ENCODE data around the gene CCDC70. TPM values are rescaled to one million over a fixed set of nuclear protein-coding genes. Genes with fewer than 3 reads are reported as not detected.

CCDC70 gene
- total RNA-seq, 1 donor from 2014 or later: not detected

- Mint-ChIP-seq H3K27me3 (peaks cover 18% of the 10 kb centered on the region), H3K27ac (no peak overlapping the region), H3K36me3 (ENCODE audit: insufficient read depth) (peaks cover 6% of the 10 kb centered on the region), H3K9me3 (ENCODE audit: low read depth) (peaks cover 11% of the 10 kb centered on the region), H3K4me1 (ENCODE audit: low read depth) (peaks cover 16% of the 10 kb centered on the region), H3K4me3 (ENCODE audit: low read depth) (no peak overlapping the region)
- no peak for DNase-seq (ENCODE audit: low spot score, unreplicated experiment)
- TF ChIP-seq CTCF (IDR thresholded peaks at IDR 0.05; ENCODE audit: unreplicated experiment): no peak
These were observed 5.6 kb upstream of the CCDC70 start for GRCh38 chr13:51856027-51856736.

- peaks cover 11% of the 10 kb centered on the region for H3K9me3 Mint-ChIP-seq (ENCODE audit: low read depth)
- H3K4me3 Mint-ChIP-seq (ENCODE audit: low read depth): no peak overlapping the region
- DNase-seq (ENCODE audit: low spot score, unreplicated experiment): no peak
- H3K27ac Mint-ChIP-seq: no peak overlapping the region
- peaks cover 18% of the 10 kb centered on the region for H3K27me3 Mint-ChIP-seq
- no peak for TF ChIP-seq CTCF (IDR thresholded peaks at IDR 0.05; ENCODE audit: unreplicated experiment)
- peaks cover 16% of the 10 kb centered on the region for H3K4me1 Mint-ChIP-seq (ENCODE audit: low read depth)
- H3K36me3 Mint-ChIP-seq (ENCODE audit: insufficient read depth): peaks cover 6% of the 10 kb centered on the region
These were observed 4.8 kb upstream of the CCDC70 start for GRCh38 chr13:51856998-51857397.

GRCh38 chr13:51858433-51859247 is 3.1 kb upstream of the CCDC70 start:
- DNase-seq (ENCODE audit: low spot score, unreplicated experiment): no peak
- H3K27me3 Mint-ChIP-seq: peaks cover 18% of the 10 kb centered on the region
- H3K9me3 Mint-ChIP-seq (ENCODE audit: low read depth): peaks cover 11% of the 10 kb centered on the region
- no peak overlapping the region for H3K27ac Mint-ChIP-seq
- H3K4me1 Mint-ChIP-seq (ENCODE audit: low read depth): peaks cover 16% of the 10 kb centered on the region
- no peak for TF ChIP-seq CTCF (IDR thresholded peaks at IDR 0.05; ENCODE audit: unreplicated experiment)
- H3K4me3 Mint-ChIP-seq (ENCODE audit: low read depth): no peak overlapping the region
- peaks cover 6% of the 10 kb centered on the region for H3K36me3 Mint-ChIP-seq (ENCODE audit: insufficient read depth)

- Mint-ChIP-seq H3K4me3 (ENCODE audit: low read depth) (no peak overlapping the region), H3K36me3 (ENCODE audit: insufficient read depth) (no peaks in the 10 kb centered on the region), H3K9me3 (ENCODE audit: low read depth) (no peaks in the 10 kb centered on the region), H3K4me1 (ENCODE audit: low read depth) (peaks cover 10% of the 10 kb centered on the region), H3K27me3 (peaks cover 11% of the 10 kb centered on the region), H3K27ac (no peak overlapping the region)
- TF ChIP-seq CTCF (IDR thresholded peaks at IDR 0.05; ENCODE audit: unreplicated experiment): no peak
- no peak for DNase-seq (ENCODE audit: low spot score, unreplicated experiment)
These were observed 1.2 kb downstream of the CCDC70 start for GRCh38 chr13:51862957-51863356.

GRCh38 chr13:51865838-51866237 is 4.1 kb downstream of the CCDC70 start:
- no peaks in the 10 kb centered on the region for H3K27me3 Mint-ChIP-seq
- H3K4me1 Mint-ChIP-seq (ENCODE audit: low read depth): no peaks in the 10 kb centered on the region
- no peak overlapping the region for H3K4me3 Mint-ChIP-seq (ENCODE audit: low read depth)
- no peak overlapping the region for H3K27ac Mint-ChIP-seq
- DNase-seq (ENCODE audit: low spot score, unreplicated experiment): no peak
- H3K36me3 Mint-ChIP-seq (ENCODE audit: insufficient read depth): peaks cover 3% of the 10 kb centered on the region
- no peaks in the 10 kb centered on the region for H3K9me3 Mint-ChIP-seq (ENCODE audit: low read depth)
- no peak for TF ChIP-seq CTCF (IDR thresholded peaks at IDR 0.05; ENCODE audit: unreplicated experiment)

All from progenitor cell of endocrine pancreas (in vitro differentiated cells).